ENCODE measurements around the gene PRB4.

The PRB4 gene

GRCh38 chr12:11273449-11273848 lies 36.8 kb downstream of the PRB4 start:
- H3K4me3 ChIP-seq (ENCODE audit: low read length) = no peak overlapping the region
- DNase-seq (ENCODE audit: low read depth) = no peak
- TF ChIP-seq, protein P1, sequence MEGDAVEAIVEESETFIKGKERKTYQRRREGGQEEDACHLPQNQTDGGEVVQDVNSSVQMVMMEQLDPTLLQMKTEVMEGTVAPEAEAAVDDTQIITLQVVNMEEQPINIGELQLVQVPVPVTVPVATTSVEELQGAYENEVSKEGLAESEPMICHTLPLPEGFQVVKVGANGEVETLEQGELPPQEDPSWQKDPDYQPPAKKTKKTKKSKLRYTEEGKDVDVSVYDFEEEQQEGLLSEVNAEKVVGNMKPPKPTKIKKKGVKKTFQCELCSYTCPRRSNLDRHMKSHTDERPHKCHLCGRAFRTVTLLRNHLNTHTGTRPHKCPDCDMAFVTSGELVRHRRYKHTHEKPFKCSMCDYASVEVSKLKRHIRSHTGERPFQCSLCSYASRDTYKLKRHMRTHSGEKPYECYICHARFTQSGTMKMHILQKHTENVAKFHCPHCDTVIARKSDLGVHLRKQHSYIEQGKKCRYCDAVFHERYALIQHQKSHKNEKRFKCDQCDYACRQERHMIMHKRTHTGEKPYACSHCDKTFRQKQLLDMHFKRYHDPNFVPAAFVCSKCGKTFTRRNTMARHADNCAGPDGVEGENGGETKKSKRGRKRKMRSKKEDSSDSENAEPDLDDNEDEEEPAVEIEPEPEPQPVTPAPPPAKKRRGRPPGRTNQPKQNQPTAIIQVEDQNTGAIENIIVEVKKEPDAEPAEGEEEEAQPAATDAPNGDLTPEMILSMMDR (conservative IDR thresholded peaks at IDR 0.05; ENCODE audit: low read length) = no peak

- H3K4me3 ChIP-seq (ENCODE audit: low read length) = no peak within 1 kb of the TSS
- DNase-seq (ENCODE audit: low read depth) = no peak
- TF ChIP-seq, protein P1 (conservative IDR thresholded peaks at IDR 0.05; ENCODE audit: low read length) = no peak
Measured at GRCh38 chr12:11269607-11270006, 40.6 kb downstream of the PRB4 start, which contains the start of gene PRB3. TSS of gene PRB3 (minus strand) at chr12:11269707. CDS start at chr12:11269669, 38 bp downstream.

DNA sequence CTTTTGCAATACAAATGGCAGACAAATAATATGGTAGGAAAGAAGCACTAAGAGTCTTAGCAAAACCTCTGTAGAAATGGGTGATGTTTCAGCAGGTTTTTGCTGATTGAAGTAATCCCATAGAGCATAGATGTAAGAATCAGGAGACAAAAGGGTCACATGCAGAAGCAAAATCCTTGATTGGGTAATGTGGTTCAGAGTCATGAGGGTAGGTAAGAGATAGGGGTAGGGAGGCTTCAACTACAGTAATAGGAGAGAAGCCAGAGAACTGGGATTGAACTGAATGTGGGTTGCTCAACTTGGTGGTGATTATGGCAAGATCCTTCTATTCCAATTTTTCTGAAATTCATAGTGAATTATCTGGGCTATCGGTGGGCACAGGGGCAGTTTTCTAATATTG lies 45.7 kb downstream of the PRB4 start:
- TF ChIP-seq, protein P1 (conservative IDR thresholded peaks at IDR 0.05; ENCODE audit: low read length) = no peak
- no peak overlapping the region for H3K4me3 ChIP-seq (ENCODE audit: low read length)
- no peak for DNase-seq (ENCODE audit: low read depth)

Data from AG10803 (cell line).